HFFc6 (cell line): ENCODE results near the gene TPD52L1. TPM values are rescaled to one million over a fixed set of nuclear protein-coding genes. Genes with fewer than 3 reads are reported as not detected.
A peak's percentile ranks its signal among the peaks of the same experiment; 100 is the strongest.

Experiments
- DNase-seq: peaks from one replicate; pipeline ENCODE4 v3.0.0-alpha.2; 2018
- H3K27ac Mint-ChIP-seq: 2 replicates; pipeline ENCODE4 v1.8.0; 2020; ENCODE audit warnings: mild to moderate bottlenecking, mixed read lengths
- H3K27me3 Mint-ChIP-seq: 2 replicates; pipeline ENCODE4 v1.8.0; 2021; ENCODE audit warnings: mild to moderate bottlenecking, moderate library complexity, mixed read lengths; ENCODE audit not compliant: insufficient read depth
- H3K36me3 Mint-ChIP-seq: 2 replicates; pipeline ENCODE4 v1.8.0; 2021; ENCODE audit warnings: low read depth, mixed read lengths
- H3K4me1 Mint-ChIP-seq: 2 replicates; pipeline ENCODE4 v1.8.0; 2020; ENCODE audit warnings: low read depth, mixed read lengths
- H3K4me3 Mint-ChIP-seq: 2 replicates; pipeline ENCODE4 v1.8.0; 2020; ENCODE audit warnings: mild to moderate bottlenecking, moderate library complexity, mixed read lengths
- H3K9me3 Mint-ChIP-seq: 2 replicates; pipeline ENCODE4 v1.8.0; 2020; ENCODE audit warnings: mild to moderate bottlenecking, mixed read lengths
- total RNA-seq, 6 experiments: library from RNA; stranded (reverse); fragmentation: NEBNext Ultra II Directional; extraction: Animal tissue kit (Norgen Biotek cat#: 25700); gene quantifications; 2 replicates in 1 of 6; 3 replicates in 5 of 6; pipeline ENCODE4 v1.2.3, GENCODE V29; 2021
- TF ChIP-seq, protein P1 (sequence below): fragments of 200-600 bp; sonication (generic); IDR thresholded peaks from 2 replicates; pipeline ENCODE4 v1.5.0; 2021; ENCODE audit warnings: antibody characterized with exemption, mild to moderate bottlenecking

The TPD52L1 gene
- total RNA-seq, 6 experiments from 2014 or later: 11.0 to 36.8 (median 11.7) TPM

DNA sequence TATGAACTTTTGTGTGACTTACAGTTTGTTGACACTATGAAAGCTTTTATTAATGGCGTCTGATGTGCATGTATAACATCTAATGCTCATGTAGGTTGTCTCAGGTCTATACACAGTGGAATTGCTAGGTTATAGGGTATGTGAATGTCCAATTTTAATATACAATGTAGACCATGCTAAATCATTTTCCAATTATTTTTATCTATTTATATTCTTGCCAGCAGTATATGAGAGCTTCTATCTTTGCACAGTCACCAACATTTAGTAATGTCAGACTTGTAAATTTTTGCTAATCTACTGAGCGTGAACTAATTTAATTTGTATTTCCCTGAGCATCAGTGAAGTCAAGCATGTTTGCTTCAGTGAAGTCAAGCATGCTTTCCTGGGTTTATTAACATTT, 64.4 kb downstream of the TPD52L1 start:
- Mint-ChIP-seq H3K9me3 (no peaks in the 10 kb centered on the region), H3K27ac (no peak overlapping the region), H3K27me3 (no peaks in the 10 kb centered on the region), H3K4me1 (peaks cover 40% of the 10 kb centered on the region), H3K36me3 (no peaks in the 10 kb centered on the region), H3K4me3 (no peak overlapping the region)
- DNase-seq: no peak
- TF ChIP-seq, protein P1, sequence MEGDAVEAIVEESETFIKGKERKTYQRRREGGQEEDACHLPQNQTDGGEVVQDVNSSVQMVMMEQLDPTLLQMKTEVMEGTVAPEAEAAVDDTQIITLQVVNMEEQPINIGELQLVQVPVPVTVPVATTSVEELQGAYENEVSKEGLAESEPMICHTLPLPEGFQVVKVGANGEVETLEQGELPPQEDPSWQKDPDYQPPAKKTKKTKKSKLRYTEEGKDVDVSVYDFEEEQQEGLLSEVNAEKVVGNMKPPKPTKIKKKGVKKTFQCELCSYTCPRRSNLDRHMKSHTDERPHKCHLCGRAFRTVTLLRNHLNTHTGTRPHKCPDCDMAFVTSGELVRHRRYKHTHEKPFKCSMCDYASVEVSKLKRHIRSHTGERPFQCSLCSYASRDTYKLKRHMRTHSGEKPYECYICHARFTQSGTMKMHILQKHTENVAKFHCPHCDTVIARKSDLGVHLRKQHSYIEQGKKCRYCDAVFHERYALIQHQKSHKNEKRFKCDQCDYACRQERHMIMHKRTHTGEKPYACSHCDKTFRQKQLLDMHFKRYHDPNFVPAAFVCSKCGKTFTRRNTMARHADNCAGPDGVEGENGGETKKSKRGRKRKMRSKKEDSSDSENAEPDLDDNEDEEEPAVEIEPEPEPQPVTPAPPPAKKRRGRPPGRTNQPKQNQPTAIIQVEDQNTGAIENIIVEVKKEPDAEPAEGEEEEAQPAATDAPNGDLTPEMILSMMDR: no peak

DNA sequence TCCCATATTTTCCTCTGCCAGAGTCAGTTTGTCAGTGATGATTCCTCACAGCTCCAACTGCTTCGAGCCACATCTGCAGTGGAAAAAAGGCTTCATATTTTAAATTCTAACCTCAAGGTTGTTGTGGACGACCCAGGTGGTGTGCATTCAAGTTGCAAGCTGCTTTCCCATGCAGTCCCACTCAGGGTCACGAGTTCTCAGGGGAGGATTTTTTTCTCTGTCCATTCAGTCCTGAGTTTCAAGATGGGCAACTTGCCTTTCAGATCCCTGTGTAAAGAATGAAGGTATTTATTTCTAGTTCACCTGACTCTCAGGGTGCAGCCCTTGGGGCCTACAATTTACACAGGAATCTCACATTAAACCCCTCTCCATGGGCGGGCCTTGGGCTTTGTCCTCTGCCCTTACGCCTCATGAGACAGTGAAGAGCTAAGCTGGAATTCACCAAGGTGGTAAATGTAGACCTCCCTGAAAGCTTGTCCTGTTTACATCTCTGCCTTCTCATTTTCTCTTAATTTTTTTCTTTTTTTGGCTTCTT, 65.9 kb downstream of the TPD52L1 start:
- H3K36me3 Mint-ChIP-seq: no peaks in the 10 kb centered on the region
- DNase-seq: no peak
- TF ChIP-seq, protein P1: no peak
- peaks cover 45% of the 10 kb centered on the region for H3K4me1 Mint-ChIP-seq
- H3K27me3 Mint-ChIP-seq: no peaks in the 10 kb centered on the region
- H3K9me3 Mint-ChIP-seq: no peaks in the 10 kb centered on the region
- no peak overlapping the region for H3K4me3 Mint-ChIP-seq
- no peak overlapping the region for H3K27ac Mint-ChIP-seq

DNA sequence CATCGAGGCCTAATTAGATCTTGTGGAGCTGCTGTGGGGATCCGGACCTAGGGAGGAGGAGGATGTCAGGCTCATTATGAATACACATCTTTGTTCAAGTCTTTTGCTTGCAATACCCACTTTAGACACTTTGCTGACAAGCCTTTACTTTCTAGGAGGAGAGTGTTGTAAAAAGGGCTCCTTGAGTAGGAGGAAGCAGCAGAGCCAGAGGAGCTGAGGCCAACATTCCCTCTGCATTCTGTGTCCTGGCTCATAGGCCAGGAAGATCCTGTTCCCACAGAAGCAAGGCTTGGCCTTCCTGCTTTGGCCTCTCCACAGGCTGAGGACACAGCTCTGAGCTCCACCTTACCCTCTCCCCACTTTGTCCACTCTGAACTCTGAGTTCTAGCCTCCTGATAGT, 67.1 kb downstream of the TPD52L1 start:
- no peak for DNase-seq
- Mint-ChIP-seq H3K27me3 (no peaks in the 10 kb centered on the region), H3K27ac (peak overlapping the region; percentile 53), H3K4me3 (no peak overlapping the region), H3K36me3 (no peaks in the 10 kb centered on the region), H3K9me3 (no peaks in the 10 kb centered on the region), H3K4me1 (peaks cover 46% of the 10 kb centered on the region)
- TF ChIP-seq, protein P1: no peak

DNA sequence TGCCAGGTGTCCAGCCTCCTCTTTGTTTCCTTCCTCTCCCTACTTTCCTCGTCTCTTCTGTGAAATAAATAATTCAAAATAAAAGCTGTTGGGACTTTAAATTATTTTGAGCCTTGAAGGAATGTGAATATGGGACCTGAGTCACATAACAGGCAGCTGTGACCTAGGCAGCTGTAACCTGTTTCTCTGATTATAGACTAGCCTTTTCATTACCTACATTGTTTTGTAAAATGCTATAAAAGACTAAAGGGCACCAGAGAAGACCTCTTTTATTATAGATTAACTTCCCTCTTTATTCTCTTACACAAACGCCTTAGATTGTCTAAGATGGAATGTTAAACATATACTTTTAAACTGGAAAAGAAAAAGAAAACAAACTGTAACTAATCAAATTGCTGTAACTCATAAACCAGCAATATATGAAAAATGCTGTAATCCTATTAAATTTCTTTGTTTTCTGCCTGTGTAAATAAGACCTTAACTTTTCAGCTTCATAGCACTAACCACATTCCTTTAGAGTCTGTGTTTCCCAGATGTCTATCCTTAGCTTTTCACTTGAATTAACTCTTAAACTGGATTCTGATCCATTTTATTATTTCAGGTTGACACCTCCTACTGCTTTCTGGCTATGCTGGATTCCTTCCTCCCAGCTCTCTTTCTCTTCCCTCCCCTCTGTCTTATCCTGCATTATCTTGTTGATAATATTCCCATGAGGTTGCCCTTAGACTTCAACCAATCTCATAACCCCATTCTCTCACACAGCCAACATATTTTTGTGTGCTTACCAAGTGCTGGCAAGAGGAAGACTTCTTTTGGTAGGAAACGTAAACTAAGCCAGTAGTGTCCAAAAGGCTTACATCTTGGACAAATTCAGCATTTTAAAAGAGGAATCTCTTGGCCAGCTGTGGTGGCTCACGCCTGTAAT, 69.2 kb downstream of the TPD52L1 start:
- Mint-ChIP-seq H3K36me3 (no peaks in the 10 kb centered on the region), H3K4me1 (peaks cover 46% of the 10 kb centered on the region), H3K9me3 (no peaks in the 10 kb centered on the region), H3K27ac (peak overlapping the region; percentile 11), H3K27me3 (no peaks in the 10 kb centered on the region), H3K4me3 (no peak overlapping the region)
- DNase-seq: no peak
- TF ChIP-seq, protein P1: no peak

DNA sequence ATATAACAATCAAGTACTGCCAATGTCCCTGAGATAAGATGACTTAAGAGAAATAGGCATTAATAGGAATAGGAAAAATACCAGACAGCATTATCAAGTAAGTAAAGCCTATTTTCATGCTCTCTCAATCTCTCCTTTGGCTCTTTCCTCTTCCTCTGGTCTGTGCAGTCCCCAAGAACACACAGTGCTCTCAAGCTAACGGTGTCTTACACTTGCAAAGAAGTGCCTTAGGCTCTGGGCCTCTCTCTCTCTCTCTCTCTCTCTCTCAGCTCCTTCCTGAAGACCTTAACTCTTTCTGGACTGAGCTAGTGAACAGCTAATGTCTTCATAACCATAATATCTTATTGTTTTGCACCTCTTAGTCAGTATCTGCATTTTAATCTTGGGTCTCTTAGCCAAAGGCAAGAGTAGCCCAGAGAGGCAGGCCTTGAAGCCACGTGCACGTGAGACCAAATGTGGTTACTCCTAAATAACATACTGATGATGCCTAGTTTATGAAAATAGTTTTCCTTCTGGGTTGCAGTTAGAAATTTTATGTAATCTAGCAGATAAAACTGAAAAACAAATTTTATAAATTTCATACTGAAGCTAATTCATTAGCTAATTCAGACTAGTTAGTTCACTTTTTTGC, 70.8 kb downstream of the TPD52L1 start:
- Mint-ChIP-seq H3K27ac (peak overlapping the region; percentile 57), H3K36me3 (no peaks in the 10 kb centered on the region), H3K4me3 (no peak overlapping the region), H3K4me1 (peaks cover 52% of the 10 kb centered on the region), H3K9me3 (no peaks in the 10 kb centered on the region), H3K27me3 (no peaks in the 10 kb centered on the region; the same call in 1 of the 2 replicates)
- peak; percentile 50 for DNase-seq
- TF ChIP-seq, protein P1: no peak
